HG03575 (cell line): ENCODE measurements around the gene PDIA4.

Experiments used
- ATAC-seq: cut with Tn5 transposase; IDR thresholded peaks from one replicate; pipeline ENCODE4 v1.9.1; 2021; ENCODE audit not compliant: unreplicated experiment, insufficient number of reproducible peaks, low FRiP score; ENCODE audit errors: extremely low read depth

Gene PDIA4

GRCh38 chr7:149005427-149006344 lies 22.6 kb downstream of the PDIA4 start:
- ATAC-seq = no peak

DNA sequence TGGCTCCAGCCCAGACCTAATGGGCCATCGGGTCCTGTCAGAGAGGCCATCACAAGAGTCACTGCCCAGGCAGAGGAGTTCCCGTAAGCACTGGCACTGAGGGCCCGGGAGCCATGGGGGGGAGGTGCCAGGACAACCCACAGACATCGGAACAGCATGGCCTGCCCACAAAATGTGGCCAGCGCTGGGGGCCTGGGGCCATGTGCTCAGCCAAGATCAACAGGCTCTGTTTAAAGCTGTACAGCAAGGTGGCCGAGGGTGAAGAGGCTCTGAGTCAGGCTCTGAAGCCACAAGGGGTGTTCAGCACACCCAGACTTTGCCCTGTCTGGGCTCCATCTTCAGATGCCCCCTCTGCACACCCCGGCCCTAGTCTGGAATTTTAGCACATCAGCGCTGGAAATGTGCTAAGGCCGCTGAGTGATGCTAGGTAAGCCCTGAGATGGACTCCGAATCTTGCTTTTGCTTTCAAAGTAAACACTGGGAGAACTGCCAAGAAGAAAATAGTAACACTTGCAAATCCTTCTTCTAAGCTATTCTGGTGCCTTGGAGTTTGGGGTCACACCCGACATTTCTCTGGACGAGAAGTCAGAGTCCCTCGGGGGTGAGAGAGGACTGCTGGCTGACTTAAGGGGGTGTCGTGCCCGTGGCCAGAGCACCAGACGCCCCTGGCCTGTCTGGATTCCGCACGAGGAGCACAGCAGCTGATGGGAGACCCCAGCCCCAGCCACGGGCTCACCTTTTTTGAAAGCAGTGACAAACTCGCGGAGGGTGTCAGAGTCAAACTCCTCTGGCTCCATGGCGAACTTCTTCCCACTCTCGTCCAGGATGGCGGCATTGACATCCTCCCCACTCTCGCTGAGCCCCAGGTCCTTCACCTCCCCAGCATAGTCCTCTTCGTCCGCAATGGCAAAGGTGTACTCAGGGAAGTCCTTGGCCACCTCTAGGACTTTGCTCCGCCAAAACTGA lies 23.6 kb downstream of the PDIA4 start:
- ATAC-seq = no peak

DNA sequence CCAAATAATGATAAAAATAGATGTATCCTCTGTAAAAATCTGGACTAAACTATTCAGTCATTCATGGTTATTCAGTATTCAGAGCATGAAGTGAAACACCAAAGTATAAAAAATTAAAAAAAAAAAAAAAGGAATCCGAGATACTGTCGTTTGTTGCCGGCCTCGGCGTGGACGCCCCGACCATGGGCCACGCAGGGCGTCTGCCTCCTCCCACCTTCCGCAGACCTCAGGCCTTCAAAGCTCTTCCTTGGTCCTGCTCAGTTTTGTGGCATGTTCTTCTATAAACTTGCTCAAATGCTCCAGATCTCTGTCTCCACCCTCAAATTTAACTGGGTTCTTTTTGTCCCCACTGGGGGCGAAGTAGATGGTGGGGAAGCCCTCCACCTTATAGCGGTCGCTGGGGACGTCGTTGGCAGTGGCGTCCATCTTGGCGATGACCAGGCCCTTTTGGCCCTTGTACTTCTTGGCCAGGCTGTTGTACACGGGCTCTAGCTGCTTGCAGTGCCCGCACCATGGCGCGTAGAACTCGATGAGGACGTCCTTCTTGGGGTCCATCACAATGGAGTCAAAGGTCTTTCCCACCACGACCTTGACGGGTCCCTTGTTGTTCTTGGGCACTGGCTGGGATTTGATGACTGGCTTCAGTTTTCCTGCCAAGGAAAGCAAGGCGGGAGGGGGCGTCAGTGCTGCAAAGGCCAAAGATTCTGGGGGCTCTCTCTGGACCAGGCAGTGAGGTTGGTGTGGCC lies 24.6 kb downstream of the PDIA4 start:
- ATAC-seq = no peak

- ATAC-seq = no peak
Measured at GRCh38 chr7:149003018-149003417, 25.3 kb downstream of the PDIA4 start.

- ATAC-seq = no peak
Measured at GRCh38 chr7:149002604-149003003, 25.7 kb downstream of the PDIA4 start.

DNA sequence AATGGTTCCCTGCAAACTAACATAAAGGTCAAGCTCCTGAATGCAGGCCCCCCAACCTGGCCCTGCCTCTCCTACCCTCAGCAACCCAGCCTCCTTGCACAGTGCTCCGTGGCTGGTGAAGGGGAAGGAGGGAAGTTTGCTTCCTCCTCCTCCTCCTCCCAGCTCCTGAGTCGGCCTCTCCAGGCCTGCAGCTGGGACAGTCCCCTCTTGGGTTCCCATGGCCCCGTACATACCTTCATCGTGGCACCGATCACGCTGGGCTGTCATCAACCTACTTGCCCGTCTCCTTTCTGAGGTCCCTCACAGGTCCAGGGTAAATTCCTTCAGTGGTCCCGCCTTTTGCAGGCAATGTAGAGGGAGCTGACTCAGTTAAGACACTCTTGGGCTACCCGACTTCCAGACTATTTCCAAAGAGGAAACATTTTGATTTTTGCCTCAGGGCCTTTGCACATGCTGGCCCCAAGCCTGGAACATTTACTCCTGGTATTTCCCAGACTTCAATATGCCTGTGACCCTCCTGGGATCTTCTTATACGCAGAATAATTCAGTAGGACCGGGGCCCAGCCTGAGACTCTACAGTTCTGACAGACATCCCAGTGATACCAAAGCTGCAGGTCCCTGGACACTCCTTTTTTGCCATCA lies 26.8 kb downstream of the PDIA4 start:
- no peak for ATAC-seq

DNA sequence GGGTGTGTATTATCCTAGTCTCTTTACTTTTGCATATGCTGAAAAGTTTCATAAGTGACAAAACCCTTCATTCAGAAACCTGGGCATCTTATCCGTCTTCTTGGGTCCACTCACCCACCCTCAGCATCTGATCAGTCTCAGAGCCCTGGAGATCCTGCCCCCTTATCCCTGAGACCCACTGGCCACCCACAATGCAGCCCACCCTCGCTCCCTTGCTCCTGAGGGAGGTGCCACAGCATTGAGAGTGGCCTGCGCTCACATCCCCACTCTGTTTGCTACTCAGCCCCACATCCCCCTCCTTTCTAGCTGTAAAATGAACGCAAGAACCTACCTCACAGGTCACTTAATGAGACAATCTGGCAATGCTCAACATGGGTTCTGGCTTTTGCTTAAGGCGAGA lies 27.3 kb downstream of the PDIA4 start:
- ATAC-seq = no peak

DNA sequence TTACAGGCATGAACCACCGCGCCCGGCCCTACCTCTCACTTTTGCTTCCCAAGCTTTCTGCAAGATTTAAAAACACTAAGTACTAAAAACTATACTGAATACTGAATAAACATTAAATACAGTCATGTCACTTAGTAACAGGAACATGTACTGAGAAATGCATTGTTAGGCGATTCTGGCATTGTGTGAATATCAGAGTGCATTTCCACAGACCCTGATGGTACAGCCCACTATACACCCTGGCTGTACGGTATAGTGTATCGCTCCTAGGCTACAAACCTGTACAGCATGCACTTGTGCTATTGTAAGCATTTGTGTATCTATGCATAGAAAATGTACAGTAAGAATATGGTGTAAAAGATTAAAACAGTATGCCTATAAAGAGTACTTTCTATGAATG lies 29.1 kb downstream of the PDIA4 start:
- ATAC-seq = no peak

DNA sequence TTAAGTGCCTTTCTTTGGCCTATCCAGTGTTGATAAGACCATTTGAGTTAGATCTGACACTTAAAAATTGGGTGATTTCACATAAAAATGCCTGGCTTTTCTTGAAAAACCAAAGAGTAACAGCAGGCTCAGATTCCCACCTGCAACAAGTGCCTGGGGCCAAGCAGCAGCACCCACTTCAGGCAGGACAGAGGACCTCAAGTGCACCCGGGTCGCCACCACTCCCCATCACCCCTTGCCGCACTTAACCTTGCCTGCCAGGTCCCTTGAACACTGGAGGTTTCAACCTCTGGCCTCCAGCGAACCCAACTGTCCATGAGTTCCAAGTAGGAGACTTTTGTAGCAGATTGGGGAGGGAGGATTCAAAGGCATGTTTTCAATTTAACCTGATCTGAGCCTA lies 30.8 kb downstream of the PDIA4 start:
- no peak for ATAC-seq

DNA sequence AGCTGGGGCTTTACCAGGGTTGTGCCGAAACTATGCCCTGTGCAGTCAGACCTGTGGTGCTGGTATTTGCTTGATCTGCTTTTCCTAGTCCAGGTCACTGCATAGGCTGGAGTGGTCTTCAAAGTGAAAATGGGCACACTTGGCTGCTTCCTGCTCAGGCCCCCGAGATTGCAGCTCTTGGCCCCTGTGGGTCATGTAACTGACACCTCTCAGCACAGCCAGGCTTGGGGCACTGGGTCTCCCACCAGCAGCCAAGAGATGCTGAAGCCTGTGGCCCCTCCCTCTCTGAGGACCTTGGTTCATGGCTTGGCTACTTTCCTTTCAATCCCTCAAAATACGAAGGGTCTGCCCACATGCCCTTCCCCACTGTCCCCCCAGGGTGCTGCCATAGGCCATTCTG lies 33.7 kb downstream of the PDIA4 start:
- ATAC-seq = no peak

DNA sequence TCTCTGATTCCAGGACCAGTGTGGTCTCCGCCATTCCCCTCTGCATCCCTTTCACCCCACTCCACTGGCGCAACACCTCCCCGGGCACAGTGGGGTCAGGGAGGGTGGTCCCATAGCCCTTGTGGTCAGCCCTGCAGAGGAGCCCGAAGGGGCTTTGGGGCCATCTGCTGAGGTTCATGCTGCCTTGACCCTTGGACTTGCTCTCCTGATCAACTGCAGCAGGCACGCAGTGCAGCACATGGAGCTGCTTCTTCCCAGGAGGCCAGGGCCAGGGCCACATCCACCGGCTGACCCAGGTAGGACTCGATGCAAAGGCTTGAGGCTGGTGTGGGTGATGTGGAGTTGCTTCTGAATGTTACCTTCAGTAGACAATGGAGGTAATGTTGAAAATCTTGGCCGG lies 35.1 kb downstream of the PDIA4 start:
- no peak for ATAC-seq

GRCh38 chr7:148991536-148991935 lies 36.8 kb downstream of the PDIA4 start:
- no peak for ATAC-seq

- ATAC-seq = no peak
Measured at GRCh38 chr7:148987751-148988512, 40.4 kb downstream of the PDIA4 start.

- ATAC-seq = peak; percentile 73
Measured at GRCh38 chr7:148987010-148987750, 41.1 kb downstream of the PDIA4 start.

DNA sequence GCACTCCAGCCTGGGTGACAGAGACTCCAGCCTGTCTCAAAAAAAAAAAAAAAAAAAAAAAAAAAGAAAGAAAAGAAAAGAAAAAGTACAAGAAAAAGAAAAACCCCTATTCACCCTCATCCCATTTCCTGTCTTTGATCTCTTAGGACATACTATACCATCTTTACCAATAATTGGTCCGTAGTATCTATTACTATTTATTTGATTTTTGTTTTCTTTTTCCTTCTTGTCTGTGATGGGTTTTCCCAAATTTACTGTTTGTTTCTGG lies 41.6 kb downstream of the PDIA4 start:
- no peak for ATAC-seq

GRCh38 chr7:148983200-148984146 lies 44.8 kb downstream of the PDIA4 start:
- ATAC-seq = peak; percentile 38
